Thyroid gland (tissue), 4 donors: ENCODE results near the gene NBAS.

ENCODE experiments used
- CTCF ChIP-seq, 6 experiments: fragments of 200-600 bp in 3 of 6; fragments of 450-650 bp in 3 of 6; sonication (generic) in 3 of 6; IDR thresholded peaks; one replicate each; pipeline ENCODE4 v1.5.1; 2016 to 2019; ENCODE audit warnings: antibody characterized with exemption in 6 of 6, mild to moderate bottlenecking in 2 of 6, inconsistent platforms in 1 of 6, moderate library complexity in 1 of 6
- POLR2A ChIP-seq, 2 donors: fragments of 450-650 bp; IDR thresholded peaks; one replicate each; pipeline ENCODE4 v1.6.1; 2017; ENCODE audit warnings: antibody characterized with exemption in 2 of 2, mild to moderate bottlenecking in 2 of 2, moderate library complexity in 1 of 2

GRCh38 chr2:15595342-15595905 lies 34.3 kb upstream of the NBAS start:
- TF ChIP-seq CTCF (IDR thresholded peaks at IDR 0.05) (no peak), POLR2A (IDR thresholded peaks at IDR 0.05) (no peak)
